Ectodermal cell (in vitro differentiated cells): ENCODE measurements around the gene PSME3IP1.
"Not testable (repeated sequence)": the region's sequence is repeated elsewhere in the genome, so short reads cannot be mapped to it uniquely, and the experiment has no call there.

Experiments used
- H3K27ac ChIP-seq: 2 replicates; pipeline ENCODE4 v1.7.0; 2013; ENCODE audit warnings: mild to moderate bottlenecking, low read depth, low read length; ENCODE audit not compliant: insufficient read depth, poor library complexity, severe bottlenecking
- H3K27me3 ChIP-seq: 2 replicates; pipeline ENCODE4 v1.7.0; 2013; ENCODE audit warnings: mild to moderate bottlenecking, low read length; ENCODE audit not compliant: insufficient read depth, control insufficient read depth, poor library complexity, severe bottlenecking
- H3K36me3 ChIP-seq: one replicate; pipeline ENCODE4 v1.7.0; 2013; ENCODE audit warnings: low read length; ENCODE audit not compliant: control insufficient read depth, insufficient read depth
- H3K4me1 ChIP-seq: one replicate; pipeline ENCODE4 v1.7.0; 2013; ENCODE audit warnings: low read length; ENCODE audit not compliant: control insufficient read depth, insufficient read depth
- H3K4me3 ChIP-seq: 2 replicates; pipeline ENCODE4 v1.7.0; 2013; ENCODE audit warnings: low read depth, low read length, control low read depth; ENCODE audit not compliant: insufficient read depth
- H3K9me3 ChIP-seq: 2 replicates; pipeline ENCODE4 v1.7.0; 2013; ENCODE audit warnings: mild to moderate bottlenecking, low read length, moderate library complexity; ENCODE audit not compliant: control insufficient read depth
- WGBS, 2 experiments: methylation state at CpG; one replicate each; pipeline ENCODE4 v1.1.7; 2013; ENCODE audit warnings: missing lambda C conversion rate in 2 of 2; 5-methylcytosine and 5-hydroxymethylcytosine counted together

Gene PSME3IP1

DNA sequence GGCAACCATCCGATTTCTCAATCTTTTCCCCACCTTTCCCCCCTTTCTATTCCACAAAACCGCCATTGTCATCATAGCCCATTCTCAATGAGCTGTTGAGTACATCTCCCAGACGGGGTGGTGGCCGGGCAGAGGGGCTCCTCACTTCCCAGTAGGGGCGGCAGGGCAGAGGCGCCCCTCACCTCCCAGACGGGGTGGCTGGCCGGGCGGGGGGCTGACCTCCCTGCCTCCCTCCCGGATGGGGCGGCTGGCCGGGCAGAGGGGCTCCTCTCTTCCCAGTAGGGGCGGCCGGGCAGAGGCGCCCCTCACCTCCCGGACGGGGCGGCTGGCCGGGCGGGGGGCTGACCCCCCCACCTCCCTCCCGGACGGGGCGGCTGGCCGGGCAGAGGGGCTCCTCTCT, 14.5 kb upstream of the PSME3IP1 start:
- not testable (repeated sequence) for H3K36me3 ChIP-seq, H3K4me3 ChIP-seq, H3K27ac ChIP-seq, H3K4me1 ChIP-seq, H3K9me3 ChIP-seq, H3K27me3 ChIP-seq
- 96 to 99% methylated on average over 11 to 16 of the region's 24 CpGs for WGBS, 2 experiments

DNA sequence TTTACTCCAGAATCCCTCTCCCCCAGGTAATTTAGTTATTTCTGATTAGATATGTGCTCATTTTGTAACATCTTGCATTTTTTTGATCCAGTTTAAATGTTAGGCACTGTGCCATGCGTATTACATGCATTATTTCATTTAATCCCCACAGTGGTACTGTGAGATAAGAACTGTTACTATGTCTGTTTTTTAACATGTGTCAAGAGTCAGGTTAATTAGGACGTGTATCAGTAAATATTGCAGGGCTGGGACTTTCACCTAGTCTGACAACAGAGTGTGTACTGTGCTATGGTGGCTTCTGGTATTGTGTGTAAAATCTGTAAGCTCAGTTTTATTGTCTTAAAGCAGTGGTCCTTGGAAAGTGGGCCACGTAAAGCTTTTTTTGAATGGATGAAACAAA, 10.9 kb upstream of the PSME3IP1 start:
- Histone ChIP-seq H3K36me3 (no peaks in the 10 kb centered on the region), H3K4me1 (no peaks in the 10 kb centered on the region), H3K4me3 (no peak overlapping the region), H3K27me3 (no peaks in the 10 kb centered on the region), H3K27ac (no peak overlapping the region), H3K9me3 (no peaks in the 10 kb centered on the region)
- 95 to 96% methylated on average over 3 of the region's 3 CpGs for WGBS, 2 experiments

DNA sequence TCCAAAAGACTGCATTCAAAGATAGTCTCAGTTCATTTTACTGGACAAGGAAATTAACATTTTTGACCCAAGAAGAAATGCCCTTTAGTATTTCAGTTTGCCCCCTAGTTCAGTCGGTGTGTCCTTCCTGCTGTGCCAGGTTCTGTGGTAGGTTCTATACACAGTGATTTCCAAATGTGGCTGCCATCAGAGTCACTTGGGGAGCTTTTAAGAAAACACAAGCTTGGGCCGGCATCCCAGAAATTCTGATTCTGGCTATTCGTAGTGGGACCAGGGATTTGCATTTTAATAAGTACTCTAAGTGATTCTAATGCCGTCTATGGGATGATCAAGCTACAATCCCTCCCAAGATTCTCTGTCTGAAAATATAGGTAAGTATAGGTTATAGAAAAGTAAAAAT, 10.4 kb upstream of the PSME3IP1 start:
- Histone ChIP-seq H3K4me3 (no peak overlapping the region), H3K27ac (no peak overlapping the region), H3K4me1 (no peaks in the 10 kb centered on the region), H3K9me3 (no peaks in the 10 kb centered on the region), H3K27me3 (no peaks in the 10 kb centered on the region), H3K36me3 (no peaks in the 10 kb centered on the region)
- 89 to 91% methylated on average over 4 of the region's 4 CpGs for WGBS, 2 experiments

DNA sequence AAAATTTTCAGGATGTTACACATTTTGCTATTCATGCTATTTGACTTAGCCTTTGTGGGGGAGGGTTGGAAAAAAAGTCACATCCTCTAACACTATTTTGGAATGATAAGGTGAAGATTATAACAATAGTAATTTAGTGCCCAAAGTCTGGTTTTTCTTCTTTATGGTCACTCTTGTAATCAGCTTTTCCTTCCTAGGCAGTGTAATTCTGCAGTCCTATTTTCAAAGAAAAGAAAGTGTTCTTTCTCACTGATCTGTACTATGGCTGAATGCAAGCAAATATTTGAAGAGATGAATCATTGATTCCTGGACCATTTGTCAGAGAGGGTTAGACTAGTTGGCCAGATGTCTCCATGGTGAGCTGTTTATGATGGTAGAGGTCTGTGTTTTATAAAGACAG, 8.7 kb upstream of the PSME3IP1 start:
- no peaks in the 10 kb centered on the region for H3K27me3 ChIP-seq
- no peaks in the 10 kb centered on the region for H3K4me1 ChIP-seq
- H3K27ac ChIP-seq: no peak overlapping the region
- H3K36me3 ChIP-seq: no peaks in the 10 kb centered on the region
- H3K4me3 ChIP-seq: no peak overlapping the region
- no peaks in the 10 kb centered on the region for H3K9me3 ChIP-seq

DNA sequence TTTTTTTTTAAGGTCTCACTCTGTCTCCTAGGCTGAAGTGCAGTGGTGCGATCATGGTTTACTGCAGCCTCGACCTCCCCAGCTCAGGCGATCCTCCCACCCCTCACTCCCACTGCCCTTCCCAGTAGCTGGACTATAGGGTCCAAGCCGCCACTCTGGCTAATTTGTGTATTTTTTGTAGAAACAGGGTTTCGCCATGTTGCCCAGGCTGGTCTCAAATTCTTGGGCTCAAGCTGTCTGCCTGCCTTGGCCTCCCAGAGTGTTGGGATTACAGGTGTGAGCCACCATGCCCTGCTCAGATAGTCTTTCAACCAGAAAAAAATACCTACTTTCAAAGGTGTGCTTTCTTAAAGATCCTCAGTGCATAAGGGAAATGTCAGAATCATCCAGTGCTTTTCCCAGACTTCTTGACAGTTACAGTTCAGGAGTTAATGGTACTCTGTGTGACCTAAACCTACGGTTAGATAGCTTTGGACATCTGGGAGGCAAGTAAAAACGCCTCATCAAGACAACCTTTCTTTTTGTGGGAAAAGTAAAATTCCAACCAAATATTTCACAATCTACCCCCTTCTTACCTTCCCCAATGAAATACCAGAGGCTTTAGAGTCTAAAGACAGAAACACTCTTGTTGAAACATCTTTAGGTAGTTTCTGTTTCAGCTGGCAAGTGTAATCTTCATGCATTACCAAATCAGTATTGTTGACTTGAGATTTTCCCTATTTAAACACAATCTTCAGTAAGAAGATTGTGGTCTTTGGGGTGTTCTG, 7.1 kb upstream of the PSME3IP1 start:
- 79 to 80% methylated on average over 7 of the region's 7 CpGs for WGBS, 2 experiments
- Histone ChIP-seq H3K27me3 (no peaks in the 10 kb centered on the region), H3K4me3 (no peak overlapping the region), H3K36me3 (no peaks in the 10 kb centered on the region), H3K4me1 (peaks cover 1% of the 10 kb centered on the region), H3K9me3 (no peaks in the 10 kb centered on the region), H3K27ac (no peak overlapping the region)

DNA sequence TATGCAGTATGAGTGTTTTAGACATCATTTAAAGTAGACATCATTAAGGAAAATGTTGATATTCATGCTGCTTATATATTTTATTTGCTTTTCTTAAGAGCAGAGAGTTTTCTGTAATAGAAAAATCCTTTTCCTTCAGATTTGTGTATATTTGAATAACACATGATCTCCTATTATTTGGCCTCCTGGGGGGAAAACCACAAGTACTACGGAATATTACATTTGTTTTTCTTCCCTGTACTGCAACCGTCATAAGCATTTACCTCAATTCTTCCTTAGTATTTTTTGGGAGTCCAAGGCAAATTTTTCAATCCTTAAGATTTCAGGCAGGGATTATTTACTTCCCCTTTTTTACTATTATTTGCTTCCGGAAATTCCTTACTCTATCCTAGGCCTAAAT, 6.3 kb upstream of the PSME3IP1 start:
- WGBS, 2 experiments: 87 to 100% methylated on average over 2 of the region's 3 CpGs
- no peaks in the 10 kb centered on the region for H3K27me3 ChIP-seq
- no peaks in the 10 kb centered on the region for H3K36me3 ChIP-seq
- no peak overlapping the region for H3K4me3 ChIP-seq
- peaks cover 8% of the 10 kb centered on the region for H3K4me1 ChIP-seq
- no peak overlapping the region for H3K27ac ChIP-seq
- no peaks in the 10 kb centered on the region for H3K9me3 ChIP-seq

DNA sequence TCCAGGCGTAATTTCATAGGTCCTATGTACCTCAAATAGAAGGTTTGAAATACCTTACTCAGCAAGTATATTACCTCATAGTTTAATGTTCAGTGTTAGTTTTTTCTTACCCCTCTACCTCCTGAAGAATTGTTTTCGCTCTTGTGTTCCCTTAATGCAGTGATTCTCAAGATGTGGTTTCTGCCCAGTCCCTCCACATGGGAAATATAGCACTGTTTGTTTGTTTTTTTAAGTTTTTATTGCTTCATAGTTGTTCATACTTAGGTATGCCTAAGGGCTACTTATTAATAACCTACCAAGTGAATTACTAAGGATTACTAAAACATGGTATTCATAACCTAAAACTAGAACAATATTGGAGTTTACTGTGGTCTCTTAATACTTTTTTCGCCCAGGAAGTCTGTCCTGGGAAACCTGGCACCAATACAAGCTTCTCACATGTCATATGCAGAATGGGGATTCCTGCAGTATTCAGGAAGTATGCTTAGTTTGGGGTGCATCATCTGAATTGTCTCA, 5.3 kb upstream of the PSME3IP1 start:
- peaks cover 8% of the 10 kb centered on the region for H3K4me1 ChIP-seq
- H3K36me3 ChIP-seq: no peaks in the 10 kb centered on the region
- no peaks in the 10 kb centered on the region for H3K27me3 ChIP-seq
- H3K9me3 ChIP-seq: no peaks in the 10 kb centered on the region
- no peak overlapping the region for H3K27ac ChIP-seq
- WGBS, 2 experiments: 91 to 100% methylated on average over 2 to 3 of the region's 3 CpGs
- no peak overlapping the region for H3K4me3 ChIP-seq

DNA sequence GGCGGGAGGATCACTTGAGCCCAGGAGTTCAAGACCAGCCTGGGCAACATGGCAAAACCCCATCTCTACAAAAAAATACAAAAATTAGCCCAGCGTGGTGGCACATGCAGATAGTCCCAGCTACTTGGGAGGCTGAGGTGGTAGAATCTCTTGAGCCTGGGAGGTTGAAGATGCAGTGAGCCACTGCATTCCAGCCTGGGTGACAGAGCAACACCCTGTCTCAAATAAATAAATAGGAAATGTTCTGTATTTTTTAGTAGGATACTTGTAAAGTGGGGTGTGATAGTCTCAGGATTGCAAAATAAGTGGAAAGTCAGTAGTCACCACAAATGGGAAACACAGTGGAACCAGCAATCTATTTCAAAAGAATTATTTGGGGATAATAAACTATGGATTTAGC, 4.3 kb upstream of the PSME3IP1 start:
- no peak overlapping the region for H3K4me3 ChIP-seq

DNA sequence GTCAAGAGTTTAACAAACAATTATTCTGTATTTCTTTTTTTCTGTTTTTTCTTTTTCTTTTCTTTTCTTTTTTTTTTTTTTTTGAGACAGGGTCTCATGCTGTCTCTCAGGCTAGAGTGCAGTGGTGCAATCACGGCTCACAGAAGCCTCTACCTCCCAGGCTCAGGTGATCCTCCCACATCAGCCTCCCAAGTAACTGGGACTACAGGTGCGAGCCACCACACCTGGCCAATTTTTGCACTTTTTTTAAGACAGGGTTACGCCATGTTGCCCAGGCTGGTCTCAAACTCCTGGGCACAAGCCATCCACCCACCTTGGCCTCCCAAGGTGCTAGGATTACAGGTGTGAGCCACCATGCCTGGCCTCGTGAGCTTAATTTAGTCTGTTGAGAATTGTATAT, 3.7 kb upstream of the PSME3IP1 start:
- H3K27me3 ChIP-seq, H3K36me3 ChIP-seq, H3K4me3 ChIP-seq, H3K27ac ChIP-seq, H3K9me3 ChIP-seq: not testable (repeated sequence)
- 83 to 92% methylated on average over 4 of the region's 4 CpGs for WGBS, 2 experiments
- peaks cover 13% of the 10 kb centered on the region for H3K4me1 ChIP-seq

More for the DNA sequence above, 4.3 kb upstream of the PSME3IP1 start:
- 81 to 92% methylated on average over 2 of the region's 2 CpGs for whole genome bisulfite sequencing, 2 experiments
- no peaks in the 10 kb centered on the region for H3K9me3 ChIP-seq
- peaks cover 8% of the 10 kb centered on the region for H3K4me1 ChIP-seq
- H3K27me3 ChIP-seq: no peaks in the 10 kb centered on the region
- H3K36me3 ChIP-seq: no peaks in the 10 kb centered on the region
- no peak overlapping the region for H3K27ac ChIP-seq

DNA sequence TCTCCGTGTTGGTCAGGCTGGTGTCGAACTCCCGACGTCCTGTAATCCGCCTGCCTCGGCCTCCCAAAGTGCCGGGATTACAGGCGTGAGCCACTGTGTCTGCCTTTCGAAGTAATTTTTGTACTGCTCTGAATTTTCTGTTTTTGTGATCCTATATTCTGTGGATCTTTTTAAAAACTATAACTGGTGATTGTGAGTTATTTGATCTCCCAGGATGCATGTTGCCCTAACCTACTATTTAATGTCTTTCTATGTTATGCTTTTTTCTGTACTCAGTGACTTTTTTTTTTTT, 2.8 kb upstream of the PSME3IP1 start:
- 94% methylated on average over 9 of the region's 9 CpGs for WGBS, 2 experiments
- H3K9me3 ChIP-seq: peaks cover 2% of the 10 kb centered on the region
- H3K27me3 ChIP-seq: no peaks in the 10 kb centered on the region
- no peak overlapping the region for H3K27ac ChIP-seq
- no peak overlapping the region for H3K4me3 ChIP-seq
- no peaks in the 10 kb centered on the region for H3K36me3 ChIP-seq
- H3K4me1 ChIP-seq: peaks cover 15% of the 10 kb centered on the region
